ENCODE results near the gene FBXO48.

FBXO48 gene

GRCh38 chr2:68467077-68467960 is at the start of gene FBXO48, which contains the start of gene APLF:
Gene FBXO48, minus strand, starts transcription at chr2:68467294. Its CDS starts 2,149 bp downstream, at chr2:68465145.
Gene APLF, plus strand, starts transcription at chr2:68467585. Its CDS starts 147 bp downstream, at chr2:68467732.
- H3K27ac Mint-ChIP-seq, result peak within 1 kb of the TSS; percentile 95

GRCh38 chr2:68516051-68516955 is 49.2 kb upstream of the FBXO48 start:
- no peak for DNase-seq
- H3K4me1 Mint-ChIP-seq, result no peaks in the 10 kb centered on the region
- no peaks in the 10 kb centered on the region for H3K36me3 Mint-ChIP-seq (ENCODE audit: low read depth)
- no peaks in the 10 kb centered on the region for H3K9me3 Mint-ChIP-seq
- TF ChIP-seq CTCF (IDR thresholded peaks at IDR 0.05), result no peak
- H3K27ac Mint-ChIP-seq, result peak overlapping the region; percentile 18
- H3K27me3 Mint-ChIP-seq (ENCODE audit: low read depth, poor library complexity), result no peaks in the 10 kb centered on the region
- no peak overlapping the region for H3K4me3 Mint-ChIP-seq

More at GRCh38 chr2:68467077-68467960, at the start of gene FBXO48, which contains the start of gene APLF:
- Mint-ChIP-seq H3K4me1 (peaks cover 54% of the 10 kb centered on the region), H3K36me3 (ENCODE audit: low read depth) (peaks cover 1% of the 10 kb centered on the region), H3K27me3 (ENCODE audit: low read depth, poor library complexity) (peaks cover 3% of the 10 kb centered on the region), H3K9me3 (no peaks in the 10 kb centered on the region), H3K4me3 (peak within 1 kb of the TSS; percentile 96)
- DNase-seq, result peak; percentile 97
- TF ChIP-seq CTCF (IDR thresholded peaks at IDR 0.05), result no peak

- H3K4me3 Mint-ChIP-seq, result no peak overlapping the region
- TF ChIP-seq CTCF (IDR thresholded peaks at IDR 0.05), result no peak
- no peaks in the 10 kb centered on the region for H3K9me3 Mint-ChIP-seq
- no peaks in the 10 kb centered on the region for H3K27me3 Mint-ChIP-seq (ENCODE audit: low read depth, poor library complexity)
- peak overlapping the region; percentile 9 for H3K27ac Mint-ChIP-seq
- no peaks in the 10 kb centered on the region for H3K36me3 Mint-ChIP-seq (ENCODE audit: low read depth)
- no peaks in the 10 kb centered on the region for H3K4me1 Mint-ChIP-seq
- no peak for DNase-seq
Observed at GRCh38 chr2:68514316-68514929, 47.3 kb upstream of the FBXO48 start.

- Mint-ChIP-seq H3K9me3 (peaks cover 7% of the 10 kb centered on the region), H3K4me3 (no peak overlapping the region), H3K36me3 (ENCODE audit: low read depth) (peaks cover 8% of the 10 kb centered on the region), H3K27me3 (ENCODE audit: low read depth, poor library complexity) (no peaks in the 10 kb centered on the region), H3K4me1 (no peaks in the 10 kb centered on the region), H3K27ac (no peak overlapping the region)
- no peak for DNase-seq
- no peak for TF ChIP-seq CTCF (IDR thresholded peaks at IDR 0.05)
Observed at GRCh38 chr2:68512966-68513365, 45.9 kb upstream of the FBXO48 start.

GRCh38 chr2:68512326-68512725 is 45.2 kb upstream of the FBXO48 start:
- Mint-ChIP-seq H3K27ac (no peak overlapping the region), H3K9me3 (peaks cover 8% of the 10 kb centered on the region), H3K4me3 (no peak overlapping the region)

More at GRCh38 chr2:68512326-68512725, 45.2 kb upstream of the FBXO48 start:
- no peaks in the 10 kb centered on the region for H3K4me1 Mint-ChIP-seq
- H3K27me3 Mint-ChIP-seq (ENCODE audit: low read depth, poor library complexity), result no peaks in the 10 kb centered on the region
- H3K36me3 Mint-ChIP-seq (ENCODE audit: low read depth), result peaks cover 14% of the 10 kb centered on the region
- no peak for TF ChIP-seq CTCF (IDR thresholded peaks at IDR 0.05)
- no peak for DNase-seq
